PC-3 (cell line): Measurements from ENCODE around the gene GALNT15.

Source experiments
- EZH2 ChIP-seq: fragments of 300-600 bp; sonication (generic); IDR thresholded peaks from one replicate; pipeline ENCODE4 v1.6.1; 2017; ENCODE audit warnings: antibody characterized with exemption, mild to moderate bottlenecking, low read length; ENCODE audit not compliant: unreplicated experiment
- EZH2phosphoT487 ChIP-seq: fragments of 300-600 bp; sonication (generic); IDR thresholded peaks from 2 replicates; pipeline ENCODE4 v1.6.1; 2018; ENCODE audit warnings: mild to moderate bottlenecking, antibody characterized with exemption, low read length, borderline replicate concordance

DNA sequence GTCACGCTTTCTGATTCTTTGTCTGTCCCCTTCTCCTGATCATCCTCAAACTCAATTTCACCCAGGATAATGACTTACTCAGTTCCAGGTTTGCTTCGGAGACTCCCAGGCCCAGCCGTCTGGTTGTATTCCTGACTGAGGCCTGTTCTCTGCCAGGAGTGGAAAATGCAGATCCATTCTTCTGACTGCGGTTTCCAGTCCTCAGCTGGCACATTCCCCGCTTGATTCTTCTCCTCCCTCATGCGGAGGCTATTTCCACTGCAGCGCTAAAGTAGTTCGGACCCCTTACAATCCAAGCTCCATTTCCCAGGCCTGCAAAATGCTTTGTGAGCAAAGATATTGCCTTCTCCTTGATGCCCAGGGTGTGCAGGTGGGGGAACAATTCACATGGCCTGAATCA is 47.2 kb upstream of the GALNT15 start:
- TF ChIP-seq EZH2phosphoT487 (no peak), EZH2 (no peak)
